GM20431 (cell line): ENCODE results near the gene FLOT1.

Experiments used
- in situ Hi-C: fragments of 300-500 bp; cut with MseI, MboI; formaldehyde crosslinking; loops from one replicate; pipeline ENCODE4 v1.15.0; 2020; ENCODE audit warnings: low sequenced_read_pairs; ENCODE audit not compliant: unreplicated experiment

The FLOT1 gene

GRCh38 chr6:30742316-30743098 is at the start of gene FLOT1:
FLOT1 (minus strand) TSS chr6:30742687; CDS start chr6:30742189, 498 bp downstream.
- in situ Hi-C loops, result no loop called here

- in situ Hi-C loops, result no loop called here
Measured at GRCh38 chr6:30790724-30791383, 48.4 kb upstream of the FLOT1 start.

GRCh38 chr6:30789606-30790005 is 47.1 kb upstream of the FLOT1 start:
- in situ Hi-C loops, result no loop called here

GRCh38 chr6:30787954-30788353 is 45.5 kb upstream of the FLOT1 start:
- in situ Hi-C loops, result no loop called here

GRCh38 chr6:30782425-30783014 is 40.0 kb upstream of the FLOT1 start:
- in situ Hi-C loops, result no loop called here

GRCh38 chr6:30781743-30782424 is 39.4 kb upstream of the FLOT1 start:
- in situ Hi-C loops, result no loop called here

GRCh38 chr6:30781395-30781742 is 38.9 kb upstream of the FLOT1 start:
- in situ Hi-C loops, result no loop called here

- in situ Hi-C loops, result no loop called here
Measured at GRCh38 chr6:30780642-30780920, 38.1 kb upstream of the FLOT1 start.

GRCh38 chr6:30779850-30780641 is 37.6 kb upstream of the FLOT1 start:
- in situ Hi-C loops, result no loop called here

GRCh38 chr6:30778001-30778635 is 35.6 kb upstream of the FLOT1 start:
- in situ Hi-C loops, result no loop called here

GRCh38 chr6:30777155-30777485 is 34.6 kb upstream of the FLOT1 start:
- in situ Hi-C loops, result no loop called here

GRCh38 chr6:30776390-30777154 is 34.1 kb upstream of the FLOT1 start:
- in situ Hi-C loops, result no loop called here

GRCh38 chr6:30775104-30775503 is 32.6 kb upstream of the FLOT1 start:
- in situ Hi-C loops, result no loop called here

- in situ Hi-C loops, result no loop called here
Measured at GRCh38 chr6:30774701-30775100, 32.2 kb upstream of the FLOT1 start.

- in situ Hi-C loops, result no loop called here
Measured at GRCh38 chr6:30770592-30770991, 28.1 kb upstream of the FLOT1 start.

- in situ Hi-C loops, result no loop called here
Measured at GRCh38 chr6:30769853-30770524, 27.5 kb upstream of the FLOT1 start.

GRCh38 chr6:30769088-30769852 is 26.8 kb upstream of the FLOT1 start:
- in situ Hi-C loops, result no loop called here

GRCh38 chr6:30768634-30769087 is 26.2 kb upstream of the FLOT1 start:
- in situ Hi-C loops, result no loop called here
